ENCODE results near the gene ADGRV1. TPM values are rescaled to one million over a fixed set of nuclear protein-coding genes. Genes with fewer than 3 reads are reported as not detected.

Gene ADGRV1
- total RNA-seq, 1 donor from 2014 or later: 10.0 TPM

- Histone ChIP-seq H3K4me2 (ENCODE audit: low read length) (no peak overlapping the region), H4K20me1 (ENCODE audit: insufficient read depth, low read length) (no peaks in the 10 kb centered on the region), H3K4me1 (ENCODE audit: insufficient read depth, low read length) (peaks cover 8% of the 10 kb centered on the region), H3K79me2 (ENCODE audit: insufficient read depth, low read length) (no peaks in the 10 kb centered on the region), H3K9me3 (ENCODE audit: insufficient read depth, low read depth, low read length) (no peaks in the 10 kb centered on the region), H3K4me3 (ENCODE audit: insufficient read depth, low read depth, low read length) (no peak overlapping the region), H3K27ac (ENCODE audit: low read depth, low read length) (no peak overlapping the region), H2AFZ (ENCODE audit: low read depth, low read length) (no peak overlapping the region), H3K9ac (ENCODE audit: low read length) (no peak overlapping the region), H3K36me3 (ENCODE audit: insufficient read depth, low read length) (no peaks in the 10 kb centered on the region), H3K27me3 (ENCODE audit: insufficient read depth, low read length) (no peaks in the 10 kb centered on the region)
- FAIRE-seq (no peak), DNase-seq (ENCODE audit: low read depth) (no peak)
- no peak overlapping the region for H3K27ac Mint-ChIP-seq (ENCODE audit: unreplicated experiment)
- no peaks in the 10 kb centered on the region for H3K9me3 Mint-ChIP-seq (ENCODE audit: unreplicated experiment)
- no peaks in the 10 kb centered on the region for H3K27me3 Mint-ChIP-seq (ENCODE audit: low read depth, unreplicated experiment)
- no peak for TF ChIP-seq CTCF (IDR thresholded peaks at IDR 0.05; ENCODE audit: insufficient read depth, low read depth, low read length)
- no peak for TF ChIP-seq EZH2 (IDR thresholded peaks at IDR 0.05; ENCODE audit: insufficient read depth, low read length)
- H3K4me3 Mint-ChIP-seq (ENCODE audit: unreplicated experiment): no peak overlapping the region
- H3K36me3 Mint-ChIP-seq (ENCODE audit: low read depth, unreplicated experiment): no peaks in the 10 kb centered on the region
- peaks cover 16% of the 10 kb centered on the region for H3K4me1 Mint-ChIP-seq (ENCODE audit: low read depth, unreplicated experiment)
These were observed 579.0 kb downstream of the ADGRV1 start for GRCh38 chr5:91137647-91138046.

GRCh38 chr5:91139572-91140200, 581.1 kb downstream of the ADGRV1 start:
- H3K9me3 ChIP-seq (ENCODE audit: insufficient read depth, low read depth, low read length): no peaks in the 10 kb centered on the region
- no peaks in the 10 kb centered on the region for H4K20me1 ChIP-seq (ENCODE audit: insufficient read depth, low read length)
- no peak overlapping the region for H3K4me3 ChIP-seq (ENCODE audit: insufficient read depth, low read depth, low read length)
- H3K4me2 ChIP-seq (ENCODE audit: low read length): no peak overlapping the region
- TF ChIP-seq CTCF (IDR thresholded peaks at IDR 0.05; ENCODE audit: insufficient read depth, low read depth, low read length) (no peak), EZH2 (IDR thresholded peaks at IDR 0.05; ENCODE audit: insufficient read depth, low read length) (no peak)
- no peaks in the 10 kb centered on the region for H3K36me3 Mint-ChIP-seq (ENCODE audit: low read depth, unreplicated experiment)
- H3K9ac ChIP-seq (ENCODE audit: low read length): no peak overlapping the region
- no peak overlapping the region for H3K27ac ChIP-seq (ENCODE audit: low read depth, low read length)
- no peaks in the 10 kb centered on the region for H3K27me3 Mint-ChIP-seq (ENCODE audit: low read depth, unreplicated experiment)
- DNase-seq (ENCODE audit: low read depth) (no peak), FAIRE-seq (no peak)
- H3K79me2 ChIP-seq (ENCODE audit: insufficient read depth, low read length): no peaks in the 10 kb centered on the region
- H3K36me3 ChIP-seq (ENCODE audit: insufficient read depth, low read length): no peaks in the 10 kb centered on the region
- peaks cover 8% of the 10 kb centered on the region for H3K4me1 ChIP-seq (ENCODE audit: insufficient read depth, low read length)
- H3K27ac Mint-ChIP-seq (ENCODE audit: unreplicated experiment): peak overlapping the region; percentile 2
- no peaks in the 10 kb centered on the region for H3K9me3 Mint-ChIP-seq (ENCODE audit: unreplicated experiment)
- no peak overlapping the region for H3K4me3 Mint-ChIP-seq (ENCODE audit: unreplicated experiment)
- H3K27me3 ChIP-seq (ENCODE audit: insufficient read depth, low read length): no peaks in the 10 kb centered on the region
- H3K4me1 Mint-ChIP-seq (ENCODE audit: low read depth, unreplicated experiment): peaks cover 16% of the 10 kb centered on the region
- no peak overlapping the region for H2AFZ ChIP-seq (ENCODE audit: low read depth, low read length)

- Histone ChIP-seq H3K27ac (ENCODE audit: low read depth, low read length) (no peak overlapping the region), H3K36me3 (ENCODE audit: insufficient read depth, low read length) (no peaks in the 10 kb centered on the region), H3K4me3 (ENCODE audit: insufficient read depth, low read depth, low read length) (no peak overlapping the region), H3K79me2 (ENCODE audit: insufficient read depth, low read length) (no peaks in the 10 kb centered on the region), H3K9me3 (ENCODE audit: insufficient read depth, low read depth, low read length) (no peaks in the 10 kb centered on the region), H3K4me1 (ENCODE audit: insufficient read depth, low read length) (peaks cover 6% of the 10 kb centered on the region), H3K4me2 (ENCODE audit: low read length) (no peak overlapping the region), H3K9ac (ENCODE audit: low read length) (no peak overlapping the region), H3K27me3 (ENCODE audit: insufficient read depth, low read length) (no peaks in the 10 kb centered on the region), H2AFZ (ENCODE audit: low read depth, low read length) (no peak overlapping the region), H4K20me1 (ENCODE audit: insufficient read depth, low read length) (no peaks in the 10 kb centered on the region)
- H3K4me1 Mint-ChIP-seq (ENCODE audit: low read depth, unreplicated experiment): peaks cover 20% of the 10 kb centered on the region
- TF ChIP-seq EZH2 (IDR thresholded peaks at IDR 0.05; ENCODE audit: insufficient read depth, low read length) (no peak), CTCF (IDR thresholded peaks at IDR 0.05; ENCODE audit: insufficient read depth, low read depth, low read length) (no peak)
- no peaks in the 10 kb centered on the region for H3K27me3 Mint-ChIP-seq (ENCODE audit: low read depth, unreplicated experiment)
- H3K4me3 Mint-ChIP-seq (ENCODE audit: unreplicated experiment): no peak overlapping the region
- FAIRE-seq: no peak
- no peak for DNase-seq (ENCODE audit: low read depth)
- H3K27ac Mint-ChIP-seq (ENCODE audit: unreplicated experiment): no peak overlapping the region
- no peaks in the 10 kb centered on the region for H3K9me3 Mint-ChIP-seq (ENCODE audit: unreplicated experiment)
- H3K36me3 Mint-ChIP-seq (ENCODE audit: low read depth, unreplicated experiment): no peaks in the 10 kb centered on the region
These were observed 582.1 kb downstream of the ADGRV1 start for GRCh38 chr5:91140657-91141056.
